Measurements from ENCODE around the gene KLK15.

GRCh38 chr19:50794876-50795663 is 38.3 kb downstream of the KLK15 start:
- TF ChIP-seq POLR2AphosphoS5 (IDR thresholded peaks at IDR 0.05), result no peak
- TF ChIP-seq CTCF (IDR thresholded peaks at IDR 0.05), result no peak
- no peak for TF ChIP-seq POLR2A (IDR thresholded peaks at IDR 0.05)
- no peak for TF ChIP-seq EP300 (IDR thresholded peaks at IDR 0.05)

Measured in sigmoid colon (tissue), 4 donors.